ENCODE results near the gene ADAM15.

ADAM15 gene

DNA sequence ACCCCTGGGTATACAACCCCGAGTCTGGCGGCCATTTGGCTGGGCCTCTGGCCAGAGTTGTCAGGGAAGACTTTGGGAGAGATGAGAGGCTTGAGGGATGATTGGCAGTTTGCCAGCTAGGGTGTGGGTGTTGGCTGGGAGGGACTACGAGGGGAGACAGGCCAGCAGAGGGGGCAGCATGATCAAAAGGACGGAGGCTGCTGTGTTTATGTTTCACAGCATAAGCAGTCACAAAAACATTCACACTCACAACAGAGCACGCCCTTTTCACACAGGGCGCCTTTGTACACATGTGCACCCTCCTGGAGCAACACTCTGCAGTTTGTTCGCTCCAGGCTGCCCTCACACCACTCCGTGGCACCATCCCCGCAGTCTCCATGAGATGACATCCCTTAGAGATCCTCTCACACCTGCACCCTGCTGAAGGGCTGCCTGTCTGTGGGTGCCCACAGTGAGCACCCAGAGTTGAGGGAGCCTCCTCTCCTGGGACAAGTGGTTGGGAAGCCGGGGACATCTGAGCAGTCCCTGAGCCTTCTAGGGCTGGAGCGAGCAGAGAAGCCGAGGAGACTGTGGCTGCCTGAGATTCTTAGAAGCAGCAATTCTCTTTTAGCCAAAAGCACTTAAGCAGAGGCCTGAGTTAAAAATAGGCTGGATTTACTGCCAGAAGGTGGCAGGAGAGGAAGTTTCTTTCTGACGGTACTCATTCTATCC is 43.0 kb downstream of the ADAM15 start:
- no peak overlapping the region for H3K4me2 ChIP-seq (ENCODE audit: low read length)
- no peaks in the 10 kb centered on the region for H4K20me1 ChIP-seq (ENCODE audit: control insufficient read depth, insufficient read depth, low read depth, low read length)

DNA sequence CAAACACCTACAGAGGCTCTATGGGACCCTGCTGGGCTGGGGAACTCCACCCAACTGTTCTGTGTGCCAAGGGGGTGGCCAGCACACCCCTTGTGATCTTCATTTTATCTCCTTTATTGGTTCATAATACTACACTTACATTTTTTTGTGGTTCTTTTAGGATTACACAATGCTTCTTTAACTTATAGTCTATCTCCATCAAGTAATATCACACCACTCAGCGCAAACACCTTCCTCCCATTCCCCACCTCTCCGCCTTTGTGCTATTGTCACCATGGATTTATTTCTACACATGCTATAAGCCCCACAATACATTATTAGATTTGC is 43.5 kb downstream of the ADAM15 start:
- Histone ChIP-seq H3K36me3 (ENCODE audit: control insufficient read depth, low read length) (no peaks in the 10 kb centered on the region), H3K79me2 (ENCODE audit: control insufficient read depth, low read length) (no peaks in the 10 kb centered on the region), H3K9me2 (replicated peaks; ENCODE audit: control insufficient read depth, low read length) (no peaks in the 10 kb centered on the region), H3K9me3 (ENCODE audit: control insufficient read depth, insufficient read depth, low read length) (no peaks in the 10 kb centered on the region), H3K4me3 (ENCODE audit: low read length) (no peak overlapping the region), H4K20me1 (ENCODE audit: control insufficient read depth, insufficient read depth, low read depth, low read length) (no peaks in the 10 kb centered on the region), H3K4me2 (ENCODE audit: low read length) (no peak overlapping the region), H3K27ac (ENCODE audit: low read depth, low read length) (no peak overlapping the region), H3K4me1 (ENCODE audit: control insufficient read depth, low read length) (peaks cover 11% of the 10 kb centered on the region), H3F3A (ENCODE audit: control insufficient read depth, insufficient read depth) (no peaks in the 10 kb centered on the region), H3K27me3 (ENCODE audit: control insufficient read depth, low read length) (peaks cover 25% of the 10 kb centered on the region)
- TF ChIP-seq, protein P1, sequence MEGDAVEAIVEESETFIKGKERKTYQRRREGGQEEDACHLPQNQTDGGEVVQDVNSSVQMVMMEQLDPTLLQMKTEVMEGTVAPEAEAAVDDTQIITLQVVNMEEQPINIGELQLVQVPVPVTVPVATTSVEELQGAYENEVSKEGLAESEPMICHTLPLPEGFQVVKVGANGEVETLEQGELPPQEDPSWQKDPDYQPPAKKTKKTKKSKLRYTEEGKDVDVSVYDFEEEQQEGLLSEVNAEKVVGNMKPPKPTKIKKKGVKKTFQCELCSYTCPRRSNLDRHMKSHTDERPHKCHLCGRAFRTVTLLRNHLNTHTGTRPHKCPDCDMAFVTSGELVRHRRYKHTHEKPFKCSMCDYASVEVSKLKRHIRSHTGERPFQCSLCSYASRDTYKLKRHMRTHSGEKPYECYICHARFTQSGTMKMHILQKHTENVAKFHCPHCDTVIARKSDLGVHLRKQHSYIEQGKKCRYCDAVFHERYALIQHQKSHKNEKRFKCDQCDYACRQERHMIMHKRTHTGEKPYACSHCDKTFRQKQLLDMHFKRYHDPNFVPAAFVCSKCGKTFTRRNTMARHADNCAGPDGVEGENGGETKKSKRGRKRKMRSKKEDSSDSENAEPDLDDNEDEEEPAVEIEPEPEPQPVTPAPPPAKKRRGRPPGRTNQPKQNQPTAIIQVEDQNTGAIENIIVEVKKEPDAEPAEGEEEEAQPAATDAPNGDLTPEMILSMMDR (IDR thresholded peaks at IDR 0.05; ENCODE audit: low read depth, low read length, poor library complexity, severe bottlenecking): no peak
- no peak for TF ChIP-seq EZH2phosphoT487 (IDR thresholded peaks at IDR 0.05; ENCODE audit: borderline replicate concordance, low read length)

More for the DNA sequence above, 43.0 kb downstream of the ADAM15 start:
- no peak overlapping the region for H3K4me3 ChIP-seq (ENCODE audit: low read length)
- no peak overlapping the region for H3K27ac ChIP-seq (ENCODE audit: low read depth, low read length)
- H3K27me3 ChIP-seq (ENCODE audit: control insufficient read depth, low read length): peaks cover 25% of the 10 kb centered on the region
- no peaks in the 10 kb centered on the region for H3F3A ChIP-seq (ENCODE audit: control insufficient read depth, insufficient read depth)
- H3K9me3 ChIP-seq (ENCODE audit: control insufficient read depth, insufficient read depth, low read length): no peaks in the 10 kb centered on the region
- no peaks in the 10 kb centered on the region for H3K9me2 ChIP-seq (replicated peaks; ENCODE audit: control insufficient read depth, low read length)
- no peaks in the 10 kb centered on the region for H3K79me2 ChIP-seq (ENCODE audit: control insufficient read depth, low read length)
- H3K4me1 ChIP-seq (ENCODE audit: control insufficient read depth, low read length): peaks cover 11% of the 10 kb centered on the region
- no peaks in the 10 kb centered on the region for H3K36me3 ChIP-seq (ENCODE audit: control insufficient read depth, low read length)
- TF ChIP-seq, protein P1 (IDR thresholded peaks at IDR 0.05; ENCODE audit: low read depth, low read length, poor library complexity, severe bottlenecking): no peak
- no peak for TF ChIP-seq EZH2phosphoT487 (IDR thresholded peaks at IDR 0.05; ENCODE audit: borderline replicate concordance, low read length)

DNA sequence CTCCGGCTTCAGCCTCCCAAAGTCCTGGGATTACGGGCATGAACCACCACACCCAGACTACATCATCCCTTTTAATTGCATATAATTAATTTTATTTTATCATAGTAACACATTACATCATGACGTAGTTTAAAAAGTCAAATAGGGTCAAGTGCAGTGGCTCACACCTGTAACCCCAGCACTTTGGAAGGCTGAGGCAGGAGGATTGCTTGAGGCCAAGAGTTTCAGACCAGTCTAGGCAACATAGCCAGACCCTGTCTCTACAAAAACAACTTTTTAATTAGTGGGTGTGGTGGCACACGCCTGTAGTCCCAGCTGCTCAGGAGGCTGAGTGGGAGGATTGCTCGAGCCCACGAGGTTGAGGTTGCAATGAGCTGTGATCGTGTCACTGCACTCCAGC is 48.2 kb downstream of the ADAM15 start:
- Histone ChIP-seq H3F3A (ENCODE audit: control insufficient read depth, insufficient read depth) (no peaks in the 10 kb centered on the region), H3K36me3 (ENCODE audit: control insufficient read depth, low read length) (no peaks in the 10 kb centered on the region), H3K4me1 (ENCODE audit: control insufficient read depth, low read length) (peaks cover 6% of the 10 kb centered on the region; the same call in 1 of the 2 replicates), H3K9me3 (ENCODE audit: control insufficient read depth, insufficient read depth, low read length) (no peaks in the 10 kb centered on the region), H3K27me3 (ENCODE audit: control insufficient read depth, low read length) (peaks cover 16% of the 10 kb centered on the region), H3K27ac (ENCODE audit: low read depth, low read length) (no peak overlapping the region), H4K20me1 (ENCODE audit: control insufficient read depth, insufficient read depth, low read depth, low read length) (no peaks in the 10 kb centered on the region), H3K4me2 (ENCODE audit: low read length) (no peak overlapping the region), H3K4me3 (ENCODE audit: low read length) (no peak overlapping the region), H3K9me2 (replicated peaks; ENCODE audit: control insufficient read depth, low read length) (no peaks in the 10 kb centered on the region), H3K79me2 (ENCODE audit: control insufficient read depth, low read length) (no peaks in the 10 kb centered on the region)
- TF ChIP-seq, protein P1 (IDR thresholded peaks at IDR 0.05; ENCODE audit: low read depth, low read length, poor library complexity, severe bottlenecking): no peak
- TF ChIP-seq EZH2phosphoT487 (IDR thresholded peaks at IDR 0.05; ENCODE audit: borderline replicate concordance, low read length): no peak

Measured in DOHH2 (cell line).